ENCODE data around the gene ATP13A5. TPM values are rescaled to one million over a fixed set of nuclear protein-coding genes. Genes with fewer than 3 reads are reported as not detected.

The ATP13A5 gene
- total RNA-seq, 6 experiments from 2014 or later = not detected

GRCh38 chr3:193375614-193376013 lies 2.9 kb downstream of the ATP13A5 start:
- ATAC-seq = no peak
- no peaks in the 10 kb centered on the region for H3K9me3 ChIP-seq
- H3K4me3 ChIP-seq = no peak overlapping the region
- no peaks in the 10 kb centered on the region for H3K27me3 ChIP-seq
- DNase-seq = no peak
- H3K36me3 ChIP-seq = no peaks in the 10 kb centered on the region
- 64% methylated on average over 8 of the region's 8 CpGs for WGBS (ENCODE audit: insufficient coverage, low coverage, low lambda C conversion rate, missing lambda C conversion rate)
- no peak for TF ChIP-seq POLR2A (IDR thresholded peaks at IDR 0.05)
- TF ChIP-seq CTCF (IDR thresholded peaks at IDR 0.05) = no peak
- intact Hi-C loops (cut with DNase I) = no loop called here
- H3K4me1 ChIP-seq = no peaks in the 10 kb centered on the region
- no peak overlapping the region for H3K27ac ChIP-seq

GRCh38 chr3:193372783-193373182 lies 5.8 kb downstream of the ATP13A5 start:
- TF ChIP-seq POLR2A (IDR thresholded peaks at IDR 0.05) (no peak), CTCF (IDR thresholded peaks at IDR 0.05) (no peak)
- no peak overlapping the region for H3K4me3 ChIP-seq
- intact Hi-C loops (cut with DNase I) = no loop called here
- H3K9me3 ChIP-seq = no peaks in the 10 kb centered on the region
- ATAC-seq (no peak), DNase-seq (no peak)
- H3K36me3 ChIP-seq = no peaks in the 10 kb centered on the region
- no peaks in the 10 kb centered on the region for H3K4me1 ChIP-seq
- H3K27ac ChIP-seq = no peak overlapping the region
- H3K27me3 ChIP-seq = no peaks in the 10 kb centered on the region

- TF ChIP-seq CTCF (IDR thresholded peaks at IDR 0.05) (no peak), POLR2A (IDR thresholded peaks at IDR 0.05) (no peak)
- Histone ChIP-seq H3K27me3 (no peaks in the 10 kb centered on the region), H3K36me3 (no peaks in the 10 kb centered on the region), H3K9me3 (no peaks in the 10 kb centered on the region), H3K4me3 (no peak overlapping the region), H3K4me1 (no peaks in the 10 kb centered on the region), H3K27ac (no peak overlapping the region)
- intact Hi-C loops (cut with DNase I) = no loop called here
- WGBS (ENCODE audit: insufficient coverage, low coverage, low lambda C conversion rate, missing lambda C conversion rate) = 19% methylated on average over 1 of the region's 1 CpG
- DNase-seq = no peak
- ATAC-seq = no peak
These were observed 10.7 kb downstream of the ATP13A5 start for GRCh38 chr3:193367868-193368267.

- Histone ChIP-seq H3K27me3 (no peaks in the 10 kb centered on the region), H3K27ac (no peak overlapping the region), H3K9me3 (no peaks in the 10 kb centered on the region), H3K4me3 (no peak overlapping the region), H3K4me1 (no peaks in the 10 kb centered on the region), H3K36me3 (no peaks in the 10 kb centered on the region)
- no peak for ATAC-seq
- WGBS (ENCODE audit: insufficient coverage, low coverage, low lambda C conversion rate, missing lambda C conversion rate) = 57% methylated on average over 2 of the region's 3 CpGs
- intact Hi-C loops (cut with DNase I) = no loop called here
- no peak for DNase-seq
- no peak for TF ChIP-seq POLR2A (IDR thresholded peaks at IDR 0.05)
- TF ChIP-seq CTCF (IDR thresholded peaks at IDR 0.05) = no peak
These were observed 21.3 kb downstream of the ATP13A5 start for GRCh38 chr3:193357291-193357690.

GRCh38 chr3:193354423-193354822 lies 24.1 kb downstream of the ATP13A5 start:
- Histone ChIP-seq H3K27ac (no peak overlapping the region), H3K9me3 (no peaks in the 10 kb centered on the region), H3K27me3 (no peaks in the 10 kb centered on the region), H3K36me3 (no peaks in the 10 kb centered on the region), H3K4me1 (no peaks in the 10 kb centered on the region), H3K4me3 (no peak overlapping the region)
- no peak for DNase-seq
- TF ChIP-seq CTCF (IDR thresholded peaks at IDR 0.05) = no peak
- no peak for TF ChIP-seq POLR2A (IDR thresholded peaks at IDR 0.05)
- WGBS (ENCODE audit: insufficient coverage, low coverage, low lambda C conversion rate, missing lambda C conversion rate) = 52% methylated on average over 5 of the region's 5 CpGs
- ATAC-seq = no peak
- intact Hi-C loops (cut with DNase I) = no loop called here
